GM12878 (cell line): ENCODE results near the gene VAV2. TPM values are rescaled to one million over a fixed set of nuclear protein-coding genes. Genes with fewer than 3 reads are reported as not detected.

Source experiments
- CBX3 ChIP-seq: fragments of 200-600 bp; sonication (generic); IDR thresholded peaks from 2 replicates; pipeline ENCODE4 v1.6.1; 2016; ENCODE audit warnings: low read depth, borderline replicate concordance
- HDGF ChIP-seq: fragments of 450-650 bp; IDR thresholded peaks from 2 replicates; pipeline ENCODE4 v1.6.1; 2016; ENCODE audit warnings: antibody characterized with exemption
- KAT2A ChIP-seq: conservative IDR thresholded peaks from 2 replicates; pipeline ENCODE4 v1.6.1; 2011; ENCODE audit warnings: low read depth, low read length; ENCODE audit not compliant: control insufficient read depth
- MXI1 ChIP-seq: fragments of 150-350 bp; IDR thresholded peaks from 2 replicates; pipeline ENCODE4 v1.6.1; 2011; ENCODE audit warnings: low read depth, mild to moderate bottlenecking, inconsistent platforms, low read length, improper control_type of control experiment
- TCF3 ChIP-seq: IDR thresholded peaks from 2 replicates; pipeline ENCODE4 v1.6.1; 2012; ENCODE audit warnings: low read depth, mild to moderate bottlenecking, low read length, borderline replicate concordance; ENCODE audit not compliant: insufficient read depth
- polyA plus RNA-seq, 11 experiments: library from polyadenylated mRNA; depleted of rRNA in 4 of 11; unstranded in 6 of 11; stranded (reverse) in 5 of 11; fragments of >200 nt; fragmentation: Nextera tagmentation in 4 of 11; fragmentation: Illumina TruSeq in 1 of 11; extraction: Ambion mirVana in 4 of 11; extraction: Trizol in 1 of 11; gene quantifications; 1 replicate in 1 of 11; 2 replicates in 10 of 11; pipeline versions ENCODE4 v1.2.1 to v1.2.3, GENCODE V29; 2011 to 2016; ENCODE audit warnings: inconsistent platforms in 2 of 11, missing spikeins in 2 of 11, low read depth in 1 of 11
- total RNA-seq, 4 experiments: library from RNA; depleted of rRNA in 3 of 4; stranded (reverse); fragments of >200 nt in 3 of 4; fragmentation: Illumina TruSeq in 1 of 4; extraction: Trizol in 1 of 4; gene quantifications; 2 replicates each; pipeline versions ENCODE4 v1.2.1 to v1.2.3, GENCODE V29; 2013 to 2021
- TF ChIP-seq, protein P1 (sequence below): fragments of 450-650 bp; IDR thresholded peaks from 2 replicates; pipeline ENCODE4 v1.6.1; 2016; ENCODE audit warnings: mild to moderate bottlenecking, moderate library complexity, borderline replicate concordance
- TF ChIP-seq, protein P2 (sequence below): fragments of 450-650 bp; IDR thresholded peaks from 2 replicates; pipeline ENCODE4 v1.6.1; 2016; ENCODE audit warnings: mild to moderate bottlenecking
- TF ChIP-seq, protein P3 (sequence below): fragments of 450-650 bp; IDR thresholded peaks from 2 replicates; pipeline ENCODE4 v1.6.1; 2017; ENCODE audit warnings: low read depth, mild to moderate bottlenecking, moderate library complexity
- TF ChIP-seq, protein P4 (sequence below): fragments of 450-650 bp; IDR thresholded peaks from 2 replicates; pipeline ENCODE4 v1.6.1; 2018; ENCODE audit warnings: mild to moderate bottlenecking, low read depth, moderate library complexity; ENCODE audit not compliant: partially characterized antibody

Gene VAV2
- total and polyA plus RNA-seq, 10 of the 15 experiments (the other 5 are each of a cell fraction or from before 2014, with no cell fraction given) = 0.13 to 43.9 (median 16.9) TPM

DNA sequence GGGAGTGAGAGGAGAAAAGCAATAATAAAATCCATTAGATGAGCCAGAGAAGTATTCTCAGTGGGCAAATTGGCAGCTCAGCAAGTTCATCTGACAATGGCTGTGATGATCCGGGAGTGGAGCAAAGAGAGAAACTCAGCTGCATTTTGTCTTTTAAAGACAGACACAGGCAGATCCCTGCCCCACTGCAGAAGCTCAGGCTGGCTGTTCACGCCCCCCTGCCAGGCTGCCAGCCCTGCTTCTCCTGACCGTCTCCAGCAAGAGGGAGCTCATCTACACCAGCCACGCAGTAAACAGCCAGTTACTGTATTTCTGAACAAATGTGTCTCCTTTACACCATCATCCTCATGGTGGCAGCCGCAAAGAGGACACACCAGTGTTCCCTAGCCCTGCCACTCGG lies 139.7 kb downstream of the VAV2 start (continued):
- TF ChIP-seq, protein P1, sequence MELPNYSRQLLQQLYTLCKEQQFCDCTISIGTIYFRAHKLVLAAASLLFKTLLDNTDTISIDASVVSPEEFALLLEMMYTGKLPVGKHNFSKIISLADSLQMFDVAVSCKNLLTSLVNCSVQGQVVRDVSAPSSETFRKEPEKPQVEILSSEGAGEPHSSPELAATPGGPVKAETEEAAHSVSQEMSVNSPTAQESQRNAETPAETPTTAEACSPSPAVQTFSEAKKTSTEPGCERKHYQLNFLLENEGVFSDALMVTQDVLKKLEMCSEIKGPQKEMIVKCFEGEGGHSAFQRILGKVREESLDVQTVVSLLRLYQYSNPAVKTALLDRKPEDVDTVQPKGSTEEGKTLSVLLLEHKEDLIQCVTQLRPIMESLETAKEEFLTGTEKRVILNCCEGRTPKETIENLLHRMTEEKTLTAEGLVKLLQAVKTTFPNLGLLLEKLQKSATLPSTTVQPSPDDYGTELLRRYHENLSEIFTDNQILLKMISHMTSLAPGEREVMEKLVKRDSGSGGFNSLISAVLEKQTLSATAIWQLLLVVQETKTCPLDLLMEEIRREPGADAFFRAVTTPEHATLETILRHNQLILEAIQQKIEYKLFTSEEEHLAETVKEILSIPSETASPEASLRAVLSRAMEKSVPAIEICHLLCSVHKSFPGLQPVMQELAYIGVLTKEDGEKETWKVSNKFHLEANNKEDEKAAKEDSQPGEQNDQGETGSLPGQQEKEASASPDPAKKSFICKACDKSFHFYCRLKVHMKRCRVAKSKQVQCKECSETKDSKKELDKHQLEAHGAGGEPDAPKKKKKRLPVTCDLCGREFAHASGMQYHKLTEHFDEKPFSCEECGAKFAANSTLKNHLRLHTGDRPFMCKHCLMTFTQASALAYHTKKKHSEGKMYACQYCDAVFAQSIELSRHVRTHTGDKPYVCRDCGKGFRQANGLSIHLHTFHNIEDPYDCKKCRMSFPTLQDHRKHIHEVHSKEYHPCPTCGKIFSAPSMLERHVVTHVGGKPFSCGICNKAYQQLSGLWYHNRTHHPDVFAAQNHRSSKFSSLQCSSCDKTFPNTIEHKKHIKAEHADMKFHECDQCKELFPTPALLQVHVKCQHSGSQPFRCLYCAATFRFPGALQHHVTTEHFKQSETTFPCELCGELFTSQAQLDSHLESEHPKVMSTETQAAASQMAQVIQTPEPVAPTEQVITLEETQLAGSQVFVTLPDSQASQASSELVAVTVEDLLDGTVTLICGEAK = no peak
- TF ChIP-seq CBX3 (no peak), HDGF (no peak), TCF3 (no peak), MXI1 (no peak), KAT2A (no peak)
- TF ChIP-seq, protein P2, sequence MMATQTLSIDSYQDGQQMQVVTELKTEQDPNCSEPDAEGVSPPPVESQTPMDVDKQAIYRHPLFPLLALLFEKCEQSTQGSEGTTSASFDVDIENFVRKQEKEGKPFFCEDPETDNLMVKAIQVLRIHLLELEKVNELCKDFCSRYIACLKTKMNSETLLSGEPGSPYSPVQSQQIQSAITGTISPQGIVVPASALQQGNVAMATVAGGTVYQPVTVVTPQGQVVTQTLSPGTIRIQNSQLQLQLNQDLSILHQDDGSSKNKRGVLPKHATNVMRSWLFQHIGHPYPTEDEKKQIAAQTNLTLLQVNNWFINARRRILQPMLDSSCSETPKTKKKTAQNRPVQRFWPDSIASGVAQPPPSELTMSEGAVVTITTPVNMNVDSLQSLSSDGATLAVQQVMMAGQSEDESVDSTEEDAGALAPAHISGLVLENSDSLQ = no peak
- TF ChIP-seq, protein P3, sequence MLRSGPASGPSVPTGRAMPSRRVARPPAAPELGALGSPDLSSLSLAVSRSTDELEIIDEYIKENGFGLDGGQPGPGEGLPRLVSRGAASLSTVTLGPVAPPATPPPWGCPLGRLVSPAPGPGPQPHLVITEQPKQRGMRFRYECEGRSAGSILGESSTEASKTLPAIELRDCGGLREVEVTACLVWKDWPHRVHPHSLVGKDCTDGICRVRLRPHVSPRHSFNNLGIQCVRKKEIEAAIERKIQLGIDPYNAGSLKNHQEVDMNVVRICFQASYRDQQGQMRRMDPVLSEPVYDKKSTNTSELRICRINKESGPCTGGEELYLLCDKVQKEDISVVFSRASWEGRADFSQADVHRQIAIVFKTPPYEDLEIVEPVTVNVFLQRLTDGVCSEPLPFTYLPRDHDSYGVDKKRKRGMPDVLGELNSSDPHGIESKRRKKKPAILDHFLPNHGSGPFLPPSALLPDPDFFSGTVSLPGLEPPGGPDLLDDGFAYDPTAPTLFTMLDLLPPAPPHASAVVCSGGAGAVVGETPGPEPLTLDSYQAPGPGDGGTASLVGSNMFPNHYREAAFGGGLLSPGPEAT = no peak
- TF ChIP-seq, protein P4, sequence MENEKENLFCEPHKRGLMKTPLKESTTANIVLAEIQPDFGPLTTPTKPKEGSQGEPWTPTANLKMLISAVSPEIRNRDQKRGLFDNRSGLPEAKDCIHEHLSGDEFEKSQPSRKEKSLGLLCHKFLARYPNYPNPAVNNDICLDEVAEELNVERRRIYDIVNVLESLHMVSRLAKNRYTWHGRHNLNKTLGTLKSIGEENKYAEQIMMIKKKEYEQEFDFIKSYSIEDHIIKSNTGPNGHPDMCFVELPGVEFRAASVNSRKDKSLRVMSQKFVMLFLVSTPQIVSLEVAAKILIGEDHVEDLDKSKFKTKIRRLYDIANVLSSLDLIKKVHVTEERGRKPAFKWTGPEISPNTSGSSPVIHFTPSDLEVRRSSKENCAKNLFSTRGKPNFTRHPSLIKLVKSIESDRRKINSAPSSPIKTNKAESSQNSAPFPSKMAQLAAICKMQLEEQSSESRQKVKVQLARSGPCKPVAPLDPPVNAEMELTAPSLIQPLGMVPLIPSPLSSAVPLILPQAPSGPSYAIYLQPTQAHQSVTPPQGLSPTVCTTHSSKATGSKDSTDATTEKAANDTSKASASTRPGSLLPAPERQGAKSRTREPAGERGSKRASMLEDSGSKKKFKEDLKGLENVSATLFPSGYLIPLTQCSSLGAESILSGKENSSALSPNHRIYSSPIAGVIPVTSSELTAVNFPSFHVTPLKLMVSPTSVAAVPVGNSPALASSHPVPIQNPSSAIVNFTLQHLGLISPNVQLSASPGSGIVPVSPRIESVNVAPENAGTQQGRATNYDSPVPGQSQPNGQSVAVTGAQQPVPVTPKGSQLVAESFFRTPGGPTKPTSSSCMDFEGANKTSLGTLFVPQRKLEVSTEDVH = no peak
